Measurements from ENCODE around the gene CEACAM16.

The CEACAM16 gene

DNA sequence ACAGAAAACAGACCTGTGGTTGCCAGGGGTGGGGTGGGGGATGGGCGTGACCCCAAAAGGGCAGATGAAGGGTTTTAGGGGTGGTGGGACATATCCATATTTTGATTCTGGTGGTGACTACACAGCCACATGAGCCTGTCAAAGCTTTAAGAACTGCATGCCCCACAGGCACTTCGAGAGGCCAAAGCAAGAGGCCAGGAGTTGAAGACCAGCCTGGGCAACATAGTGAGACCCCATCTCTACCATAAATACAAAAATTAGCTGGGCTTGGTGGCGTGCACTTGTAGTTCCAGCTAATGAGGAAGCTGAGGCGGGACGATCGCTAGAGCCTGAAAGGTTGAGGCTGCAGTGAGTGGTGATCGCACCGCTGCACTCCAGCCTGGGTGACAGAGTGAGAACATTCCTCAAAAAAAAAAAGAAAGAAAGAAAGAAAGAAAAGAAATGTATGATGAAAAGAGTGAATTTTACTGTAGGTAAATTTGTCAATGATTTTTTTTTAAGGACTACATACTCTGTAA, 30.6 kb downstream of the CEACAM16 start:
- Histone ChIP-seq H3K27me3 (ENCODE audit: insufficient read depth, poor library complexity, severe bottlenecking) (no peaks in the 10 kb centered on the region), H3K4me3 (replicated peaks; ENCODE audit: insufficient read depth, low read length) (no peak overlapping the region), H3K27ac (replicated peaks) (no peak overlapping the region)
- TF ChIP-seq, protein P1, sequence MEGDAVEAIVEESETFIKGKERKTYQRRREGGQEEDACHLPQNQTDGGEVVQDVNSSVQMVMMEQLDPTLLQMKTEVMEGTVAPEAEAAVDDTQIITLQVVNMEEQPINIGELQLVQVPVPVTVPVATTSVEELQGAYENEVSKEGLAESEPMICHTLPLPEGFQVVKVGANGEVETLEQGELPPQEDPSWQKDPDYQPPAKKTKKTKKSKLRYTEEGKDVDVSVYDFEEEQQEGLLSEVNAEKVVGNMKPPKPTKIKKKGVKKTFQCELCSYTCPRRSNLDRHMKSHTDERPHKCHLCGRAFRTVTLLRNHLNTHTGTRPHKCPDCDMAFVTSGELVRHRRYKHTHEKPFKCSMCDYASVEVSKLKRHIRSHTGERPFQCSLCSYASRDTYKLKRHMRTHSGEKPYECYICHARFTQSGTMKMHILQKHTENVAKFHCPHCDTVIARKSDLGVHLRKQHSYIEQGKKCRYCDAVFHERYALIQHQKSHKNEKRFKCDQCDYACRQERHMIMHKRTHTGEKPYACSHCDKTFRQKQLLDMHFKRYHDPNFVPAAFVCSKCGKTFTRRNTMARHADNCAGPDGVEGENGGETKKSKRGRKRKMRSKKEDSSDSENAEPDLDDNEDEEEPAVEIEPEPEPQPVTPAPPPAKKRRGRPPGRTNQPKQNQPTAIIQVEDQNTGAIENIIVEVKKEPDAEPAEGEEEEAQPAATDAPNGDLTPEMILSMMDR (IDR thresholded peaks at IDR 0.05; ENCODE audit: insufficient read depth, low read length), result no peak
- TF ChIP-seq, protein P2, sequence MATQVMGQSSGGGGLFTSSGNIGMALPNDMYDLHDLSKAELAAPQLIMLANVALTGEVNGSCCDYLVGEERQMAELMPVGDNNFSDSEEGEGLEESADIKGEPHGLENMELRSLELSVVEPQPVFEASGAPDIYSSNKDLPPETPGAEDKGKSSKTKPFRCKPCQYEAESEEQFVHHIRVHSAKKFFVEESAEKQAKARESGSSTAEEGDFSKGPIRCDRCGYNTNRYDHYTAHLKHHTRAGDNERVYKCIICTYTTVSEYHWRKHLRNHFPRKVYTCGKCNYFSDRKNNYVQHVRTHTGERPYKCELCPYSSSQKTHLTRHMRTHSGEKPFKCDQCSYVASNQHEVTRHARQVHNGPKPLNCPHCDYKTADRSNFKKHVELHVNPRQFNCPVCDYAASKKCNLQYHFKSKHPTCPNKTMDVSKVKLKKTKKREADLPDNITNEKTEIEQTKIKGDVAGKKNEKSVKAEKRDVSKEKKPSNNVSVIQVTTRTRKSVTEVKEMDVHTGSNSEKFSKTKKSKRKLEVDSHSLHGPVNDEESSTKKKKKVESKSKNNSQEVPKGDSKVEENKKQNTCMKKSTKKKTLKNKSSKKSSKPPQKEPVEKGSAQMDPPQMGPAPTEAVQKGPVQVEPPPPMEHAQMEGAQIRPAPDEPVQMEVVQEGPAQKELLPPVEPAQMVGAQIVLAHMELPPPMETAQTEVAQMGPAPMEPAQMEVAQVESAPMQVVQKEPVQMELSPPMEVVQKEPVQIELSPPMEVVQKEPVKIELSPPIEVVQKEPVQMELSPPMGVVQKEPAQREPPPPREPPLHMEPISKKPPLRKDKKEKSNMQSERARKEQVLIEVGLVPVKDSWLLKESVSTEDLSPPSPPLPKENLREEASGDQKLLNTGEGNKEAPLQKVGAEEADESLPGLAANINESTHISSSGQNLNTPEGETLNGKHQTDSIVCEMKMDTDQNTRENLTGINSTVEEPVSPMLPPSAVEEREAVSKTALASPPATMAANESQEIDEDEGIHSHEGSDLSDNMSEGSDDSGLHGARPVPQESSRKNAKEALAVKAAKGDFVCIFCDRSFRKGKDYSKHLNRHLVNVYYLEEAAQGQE (IDR thresholded peaks at IDR 0.05; ENCODE audit: insufficient replicate concordance, low read depth), result no peak
- TF ChIP-seq POLR2AphosphoS5 (IDR thresholded peaks at IDR 0.05; ENCODE audit: low read depth), result no peak
- TF ChIP-seq GABPA (IDR thresholded peaks at IDR 0.05; ENCODE audit: low read depth), result no peak
- TF ChIP-seq SPI1 (IDR thresholded peaks at IDR 0.05; ENCODE audit: borderline replicate concordance, low read depth), result no peak
- DNase-seq (ENCODE audit: low read depth in 1 of 2, low spot score in 1 of 2), result no peak

DNA sequence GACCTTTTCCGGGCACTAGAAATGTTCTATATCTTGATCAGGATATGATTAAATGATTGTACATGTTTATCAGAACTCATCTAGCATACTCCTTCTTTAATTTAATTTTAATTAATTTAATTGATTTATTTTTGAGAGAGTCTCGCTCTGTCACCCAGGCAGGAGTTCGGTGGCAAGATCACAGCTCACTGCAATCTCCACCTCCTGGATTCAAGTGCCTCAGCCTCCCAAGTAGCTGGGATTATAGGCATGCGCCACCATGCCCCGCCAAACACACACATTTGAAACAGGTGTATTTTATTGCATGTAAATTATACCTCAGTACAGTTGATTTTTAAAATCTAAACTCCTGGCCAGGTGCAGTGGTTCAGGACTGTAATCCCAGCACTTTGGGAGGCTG, 32.1 kb downstream of the CEACAM16 start:
- H3K4me3 ChIP-seq (replicated peaks; ENCODE audit: insufficient read depth, low read length), result no peak overlapping the region
- H3K27me3 ChIP-seq (ENCODE audit: insufficient read depth, poor library complexity, severe bottlenecking), result no peaks in the 10 kb centered on the region
- TF ChIP-seq, protein P2 (IDR thresholded peaks at IDR 0.05; ENCODE audit: insufficient replicate concordance, low read depth), result no peak
- TF ChIP-seq, protein P1 (IDR thresholded peaks at IDR 0.05; ENCODE audit: insufficient read depth, low read length), result no peak
- TF ChIP-seq SPI1 (IDR thresholded peaks at IDR 0.05; ENCODE audit: borderline replicate concordance, low read depth), result no peak
- TF ChIP-seq GABPA (IDR thresholded peaks at IDR 0.05; ENCODE audit: low read depth), result no peak
- TF ChIP-seq POLR2AphosphoS5 (IDR thresholded peaks at IDR 0.05; ENCODE audit: low read depth), result no peak
- H3K27ac ChIP-seq (replicated peaks), result no peak overlapping the region
- no peak for DNase-seq (ENCODE audit: low read depth in 1 of 2, low spot score in 1 of 2)

- TF ChIP-seq SPI1 (IDR thresholded peaks at IDR 0.05; ENCODE audit: borderline replicate concordance, low read depth), result no peak
- TF ChIP-seq GABPA (IDR thresholded peaks at IDR 0.05; ENCODE audit: low read depth), result no peak
- TF ChIP-seq POLR2AphosphoS5 (IDR thresholded peaks at IDR 0.05; ENCODE audit: low read depth), result no peak
- TF ChIP-seq, protein P1 (IDR thresholded peaks at IDR 0.05; ENCODE audit: insufficient read depth, low read length), result no peak
- TF ChIP-seq, protein P2 (IDR thresholded peaks at IDR 0.05; ENCODE audit: insufficient replicate concordance, low read depth), result no peak
- no peaks in the 10 kb centered on the region for H3K27me3 ChIP-seq (ENCODE audit: insufficient read depth, poor library complexity, severe bottlenecking)
- H3K27ac ChIP-seq (replicated peaks), result no peak overlapping the region
- DNase-seq (ENCODE audit: low read depth in 1 of 2, low spot score in 1 of 2), result no peak
- H3K4me3 ChIP-seq (replicated peaks; ENCODE audit: insufficient read depth, low read length), result no peak overlapping the region
These were observed 32.7 kb downstream of the CEACAM16 start for GRCh38 chr19:44731622-44732021.
